Keratinocyte (primary cell): ENCODE measurements around the gene TMEM219. TPM values are rescaled to one million over a fixed set of nuclear protein-coding genes. Genes with fewer than 3 reads are reported as not detected.

Experiments used
- DNase-seq: peaks from one replicate; pipeline ENCODE4 v3.0.0-alpha.2; 2011; ENCODE audit warnings: low read depth, missing footprints, low spot score
- FAIRE-seq: peaks from 2 replicates; lab custom pipeline; 2011; peaks lifted over from hg19 to GRCh38; lab: Jason Lieb, UNC
- H2AFZ ChIP-seq: 2 replicates; pipeline ENCODE4 v1.6.0; 2012; ENCODE audit warnings: low read length, control low read depth, inconsistent platforms; ENCODE audit not compliant: control insufficient read depth
- H3K27ac ChIP-seq: 2 replicates; pipeline ENCODE4 v1.5.1; 2011; ENCODE audit warnings: low read length; ENCODE audit not compliant: control insufficient read depth, insufficient read depth
- H3K27me3 ChIP-seq: 3 replicates; pipeline ENCODE4 v1.6.0; 2011; ENCODE audit warnings: low read length; ENCODE audit not compliant: control insufficient read depth, insufficient read depth; ENCODE audit errors: extremely low read depth
- H3K36me3 ChIP-seq, 2 experiments: 2 replicates in 1 of 2; 3 replicates in 1 of 2; pipeline ENCODE4 v1.5.1; 2011; ENCODE audit warnings: low read length in 2 of 2, mild to moderate bottlenecking in 1 of 2; ENCODE audit not compliant: control insufficient read depth in 2 of 2, insufficient read depth in 2 of 2; ENCODE audit errors: extremely low read depth in 1 of 2
- H3K4me1 ChIP-seq: 3 replicates; pipeline ENCODE4 v1.5.1; 2011; ENCODE audit warnings: low read length; ENCODE audit not compliant: control insufficient read depth, insufficient read depth; ENCODE audit errors: extremely low read depth
- H3K4me2 ChIP-seq: 3 replicates; pipeline ENCODE4 v1.6.0; 2011; ENCODE audit warnings: low read depth, low read length; ENCODE audit not compliant: control insufficient read depth, insufficient read depth; ENCODE audit errors: extremely low read depth
- H3K4me3 ChIP-seq, 3 experiments: fragments of 200-600 bp in 1 of 3; sonication (generic) in 1 of 3; 2 replicates in 2 of 3; 3 replicates in 1 of 3; pipeline ENCODE4 v1.5.1; 2011 to 2016; ENCODE audit warnings: low read length in 3 of 3, mild to moderate bottlenecking in 3 of 3, control low read depth in 2 of 3, inconsistent platforms in 1 of 3, low read depth in 1 of 3, mixed read lengths in 1 of 3, mixed run types in 1 of 3, moderate library complexity in 1 of 3; ENCODE audit not compliant: control insufficient read depth in 2 of 3, insufficient read depth in 2 of 3; ENCODE audit errors: extremely low read depth in 1 of 3
- H3K79me2 ChIP-seq: 2 replicates; pipeline ENCODE4 v1.6.0; 2012; ENCODE audit warnings: low read length; ENCODE audit not compliant: control insufficient read depth, insufficient read depth
- H3K9ac ChIP-seq: 3 replicates; pipeline ENCODE4 v1.6.0; 2011; ENCODE audit warnings: low read length; ENCODE audit not compliant: control insufficient read depth, insufficient read depth; ENCODE audit errors: extremely low read depth
- H3K9me1 ChIP-seq: 3 replicates; pipeline ENCODE4 v1.6.0; 2011; ENCODE audit warnings: low read length; ENCODE audit not compliant: control insufficient read depth, insufficient read depth; ENCODE audit errors: extremely low read depth
- H3K9me3 ChIP-seq: 2 replicates; pipeline ENCODE4 v1.5.1; 2012; ENCODE audit warnings: low read depth, low read length; ENCODE audit not compliant: control insufficient read depth
- H4K20me1 ChIP-seq: 3 replicates; pipeline ENCODE4 v1.6.0; 2011; ENCODE audit warnings: low read length; ENCODE audit not compliant: control insufficient read depth, insufficient read depth; ENCODE audit errors: extremely low read depth
- EZH2 ChIP-seq: IDR thresholded peaks from one replicate; pipeline ENCODE4 v1.6.1; 2012; ENCODE audit warnings: inconsistent platforms, mild to moderate bottlenecking, low read length, moderate library complexity
- dilution Hi-C: fragments of 300-500 bp; cut with MboI; formaldehyde crosslinking; loops from one replicate; pipeline ENCODE4 v1.7.0; 2020; ENCODE audit warnings: low sequenced_read_pairs; ENCODE audit not compliant: extremely low pct_ligation_motif_present
- polyA plus RNA-seq, 5 experiments: library from polyadenylated mRNA; depleted of rRNA in 3 of 5; stranded (reverse) in 3 of 5; stranded (forward) in 1 of 5; unstranded in 1 of 5; fragments of >200 nt; gene quantifications; 1 replicate in 1 of 5; 2 replicates in 3 of 5; 3 replicates in 1 of 5; pipeline versions ENCODE4 v1.2.1 to v1.2.3, GENCODE V29; 2011 to 2012; ENCODE audit warnings: missing spikeins in 2 of 5, low read depth in 1 of 5, low replicate concordance in 1 of 5
- TF ChIP-seq, protein P1 (sequence below), 3 experiments: IDR thresholded peaks in 1 of 3; conservative IDR thresholded peaks in 1 of 3; optimal IDR thresholded peaks in 1 of 3; 2 replicates in 2 of 3; 3 replicates in 1 of 3; pipeline versions ENCODE3 to v1.5.1; 2011; ENCODE audit warnings: low read length in 3 of 3, mild to moderate bottlenecking in 3 of 3, moderate library complexity in 2 of 3, control low read depth in 1 of 3, inconsistent platforms in 1 of 3; ENCODE audit not compliant: insufficient read depth in 2 of 3; ENCODE audit errors: extremely low read depth in 1 of 3

Gene TMEM219
- polyA plus RNA-seq, 1 donor (not counting 4 experiments of a cell fraction or from before 2014, with no cell fraction given), result 48.5 TPM

DNA sequence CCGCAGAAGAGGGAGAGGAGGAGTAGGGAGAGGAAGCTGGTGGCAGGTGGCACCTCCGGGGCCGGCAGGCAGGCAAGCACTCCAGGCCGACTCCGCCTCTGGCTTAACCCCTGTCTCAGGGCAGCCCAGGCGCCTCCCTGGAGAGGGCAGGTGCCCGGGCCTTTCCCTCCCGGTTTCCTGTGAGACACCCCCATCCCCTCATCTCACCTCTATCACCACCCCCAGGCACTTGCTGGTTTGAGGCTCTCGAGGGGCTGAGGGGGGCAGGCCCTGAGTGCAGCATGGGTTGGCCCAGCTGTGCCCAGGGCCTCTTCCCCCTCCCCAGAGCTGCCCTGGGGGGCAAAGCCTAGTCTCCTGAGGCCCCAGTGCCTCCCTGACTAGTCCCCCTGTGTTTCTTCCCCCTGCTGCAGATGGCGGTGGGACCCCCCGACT is 42.9 kb downstream of the TMEM219 start:
- H3K4me2 ChIP-seq, result no peak overlapping the region
- FAIRE-seq, result no peak
- DNase-seq, result no peak
- H3K9ac ChIP-seq, result no peak overlapping the region
- no peaks in the 10 kb centered on the region for H3K4me1 ChIP-seq
- peaks cover 15 to 17% of the 10 kb centered on the region in 2 experiments for H3K36me3 ChIP-seq
- no peaks in the 10 kb centered on the region for H3K9me1 ChIP-seq
- no peak overlapping the region for H3K27ac ChIP-seq
- no peak overlapping the region for H2AFZ ChIP-seq
- H4K20me1 ChIP-seq, result no peaks in the 10 kb centered on the region
- TF ChIP-seq, protein P1, sequence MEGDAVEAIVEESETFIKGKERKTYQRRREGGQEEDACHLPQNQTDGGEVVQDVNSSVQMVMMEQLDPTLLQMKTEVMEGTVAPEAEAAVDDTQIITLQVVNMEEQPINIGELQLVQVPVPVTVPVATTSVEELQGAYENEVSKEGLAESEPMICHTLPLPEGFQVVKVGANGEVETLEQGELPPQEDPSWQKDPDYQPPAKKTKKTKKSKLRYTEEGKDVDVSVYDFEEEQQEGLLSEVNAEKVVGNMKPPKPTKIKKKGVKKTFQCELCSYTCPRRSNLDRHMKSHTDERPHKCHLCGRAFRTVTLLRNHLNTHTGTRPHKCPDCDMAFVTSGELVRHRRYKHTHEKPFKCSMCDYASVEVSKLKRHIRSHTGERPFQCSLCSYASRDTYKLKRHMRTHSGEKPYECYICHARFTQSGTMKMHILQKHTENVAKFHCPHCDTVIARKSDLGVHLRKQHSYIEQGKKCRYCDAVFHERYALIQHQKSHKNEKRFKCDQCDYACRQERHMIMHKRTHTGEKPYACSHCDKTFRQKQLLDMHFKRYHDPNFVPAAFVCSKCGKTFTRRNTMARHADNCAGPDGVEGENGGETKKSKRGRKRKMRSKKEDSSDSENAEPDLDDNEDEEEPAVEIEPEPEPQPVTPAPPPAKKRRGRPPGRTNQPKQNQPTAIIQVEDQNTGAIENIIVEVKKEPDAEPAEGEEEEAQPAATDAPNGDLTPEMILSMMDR (optimal IDR thresholded peaks at IDR 0.05 in 1 of 3, IDR thresholded peaks at IDR 0.05 in 1 of 3, conservative IDR thresholded peaks at IDR 0.05 in 1 of 3; ENCODE audit: extremely low read depth in 1 of 3, insufficient read depth in 2 of 3, low read length in 3 of 3), result no peak
- no peak for TF ChIP-seq EZH2
- H3K27me3 ChIP-seq, result peaks cover 4% of the 10 kb centered on the region
- dilution Hi-C loops, result no loop called here
- no peaks in the 10 kb centered on the region for H3K79me2 ChIP-seq
- H3K9me3 ChIP-seq, result no peaks in the 10 kb centered on the region
- H3K4me3 ChIP-seq, result no peak overlapping the region

DNA sequence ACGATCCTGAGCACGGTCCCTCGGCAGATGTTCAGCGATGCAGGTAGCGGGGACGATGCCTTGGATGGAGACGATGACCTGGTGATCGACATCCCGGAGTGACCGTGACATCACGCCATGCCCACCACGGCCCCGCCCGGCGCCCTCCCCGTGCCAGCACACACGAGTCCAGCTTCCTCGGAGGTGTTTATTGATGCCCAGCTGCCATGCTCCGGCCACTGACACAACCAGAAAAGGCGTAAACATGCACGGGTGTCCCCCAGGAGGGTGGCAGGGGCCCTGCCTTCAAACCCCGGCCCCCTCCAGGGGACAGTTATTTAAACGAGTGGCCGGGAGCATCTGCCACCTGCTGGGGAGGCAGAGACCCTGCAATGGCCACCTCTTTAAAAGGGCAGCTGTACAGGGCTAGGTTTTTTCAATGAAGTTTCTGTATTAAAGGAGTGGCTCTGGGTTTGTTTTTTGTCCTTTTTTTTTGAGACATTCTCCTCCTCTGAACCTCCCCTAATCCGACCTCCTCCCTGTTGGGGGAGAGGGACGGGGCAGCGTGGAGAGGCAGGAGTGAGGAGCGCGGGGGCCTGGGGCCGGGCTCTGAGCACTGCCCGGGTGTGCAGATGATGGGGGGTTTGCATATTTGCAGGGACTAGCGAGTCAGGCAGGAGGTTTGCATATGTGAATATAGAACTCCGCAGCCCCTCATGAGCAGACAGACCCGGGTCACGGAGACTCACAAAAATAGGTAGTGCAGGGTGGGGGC is 43.6 kb downstream of the TMEM219 start:
- peaks cover 2% of the 10 kb centered on the region for H3K4me1 ChIP-seq
- H3K9me3 ChIP-seq, result no peaks in the 10 kb centered on the region
- H3K9ac ChIP-seq, result no peak overlapping the region
- no peaks in the 10 kb centered on the region for H4K20me1 ChIP-seq
- TF ChIP-seq EZH2, result no peak
- TF ChIP-seq, protein P1 (optimal IDR thresholded peaks at IDR 0.05 in 1 of 3, IDR thresholded peaks at IDR 0.05 in 1 of 3, conservative IDR thresholded peaks at IDR 0.05 in 1 of 3; ENCODE audit: extremely low read depth in 1 of 3, insufficient read depth in 2 of 3, low read length in 3 of 3), result peak; percentile 60 to 75 (median 70)
- FAIRE-seq, result no peak
- no peak overlapping the region for H3K27ac ChIP-seq
- peaks cover 11 to 17% of the 10 kb centered on the region in 2 experiments for H3K36me3 ChIP-seq
- H3K79me2 ChIP-seq, result no peaks in the 10 kb centered on the region
- peaks cover 11% of the 10 kb centered on the region for H3K27me3 ChIP-seq
- no peak overlapping the region for H3K4me3 ChIP-seq
- no peak overlapping the region for H3K4me2 ChIP-seq
- no peak overlapping the region for H2AFZ ChIP-seq
- H3K9me1 ChIP-seq, result no peaks in the 10 kb centered on the region
- dilution Hi-C loops, result no loop called here
- DNase-seq, result no peak
